ENCODE data around the gene PAOX.

The PAOX gene

GRCh38 chr10:133334503-133335245 lies 44.4 kb upstream of the PAOX start:
- H3K9ac ChIP-seq (ENCODE audit: low read length) = no peak overlapping the region
- no peaks in the 10 kb centered on the region for H3F3A ChIP-seq (ENCODE audit: insufficient read depth)
- no peaks in the 10 kb centered on the region for H3K9me2 ChIP-seq (replicated peaks; ENCODE audit: insufficient read depth, low read length)
- H3K36me3 ChIP-seq (ENCODE audit: low read length) = no peaks in the 10 kb centered on the region
- H3K27me3 ChIP-seq (ENCODE audit: low read length) = no peaks in the 10 kb centered on the region
- H2AFZ ChIP-seq (ENCODE audit: low read depth, low read length, severe bottlenecking) = no peak overlapping the region
- no peak for TF ChIP-seq EZH2phosphoT487 (conservative IDR thresholded peaks at IDR 0.05; ENCODE audit: low read length)
- TF ChIP-seq, protein P1, sequence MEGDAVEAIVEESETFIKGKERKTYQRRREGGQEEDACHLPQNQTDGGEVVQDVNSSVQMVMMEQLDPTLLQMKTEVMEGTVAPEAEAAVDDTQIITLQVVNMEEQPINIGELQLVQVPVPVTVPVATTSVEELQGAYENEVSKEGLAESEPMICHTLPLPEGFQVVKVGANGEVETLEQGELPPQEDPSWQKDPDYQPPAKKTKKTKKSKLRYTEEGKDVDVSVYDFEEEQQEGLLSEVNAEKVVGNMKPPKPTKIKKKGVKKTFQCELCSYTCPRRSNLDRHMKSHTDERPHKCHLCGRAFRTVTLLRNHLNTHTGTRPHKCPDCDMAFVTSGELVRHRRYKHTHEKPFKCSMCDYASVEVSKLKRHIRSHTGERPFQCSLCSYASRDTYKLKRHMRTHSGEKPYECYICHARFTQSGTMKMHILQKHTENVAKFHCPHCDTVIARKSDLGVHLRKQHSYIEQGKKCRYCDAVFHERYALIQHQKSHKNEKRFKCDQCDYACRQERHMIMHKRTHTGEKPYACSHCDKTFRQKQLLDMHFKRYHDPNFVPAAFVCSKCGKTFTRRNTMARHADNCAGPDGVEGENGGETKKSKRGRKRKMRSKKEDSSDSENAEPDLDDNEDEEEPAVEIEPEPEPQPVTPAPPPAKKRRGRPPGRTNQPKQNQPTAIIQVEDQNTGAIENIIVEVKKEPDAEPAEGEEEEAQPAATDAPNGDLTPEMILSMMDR (IDR thresholded peaks at IDR 0.05; ENCODE audit: insufficient read depth, low read length, poor library complexity, severe bottlenecking) = no peak
- H3K9me3 ChIP-seq (ENCODE audit: insufficient read depth, low read length) = no peaks in the 10 kb centered on the region; the same call in 1 of the 2 replicates
- no peak overlapping the region for H3K4me3 ChIP-seq (ENCODE audit: insufficient read depth, low read length, poor library complexity, severe bottlenecking)
- no peak overlapping the region for H3K27ac ChIP-seq (ENCODE audit: low read depth, low read length)
- H3K79me2 ChIP-seq (ENCODE audit: insufficient read depth, low read length) = no peaks in the 10 kb centered on the region
- no peaks in the 10 kb centered on the region for H4K20me1 ChIP-seq (ENCODE audit: low read depth, low read length)
- no peak overlapping the region for H3K4me2 ChIP-seq (ENCODE audit: low read depth, low read length, poor library complexity, severe bottlenecking)

GRCh38 chr10:133335246-133336117 lies 43.6 kb upstream of the PAOX start:
- H3K27me3 ChIP-seq (ENCODE audit: low read length) = no peaks in the 10 kb centered on the region
- H3K36me3 ChIP-seq (ENCODE audit: low read length) = no peaks in the 10 kb centered on the region
- no peak overlapping the region for H2AFZ ChIP-seq (ENCODE audit: low read depth, low read length, severe bottlenecking)
- no peak for TF ChIP-seq EZH2phosphoT487 (conservative IDR thresholded peaks at IDR 0.05; ENCODE audit: low read length)
- TF ChIP-seq, protein P1 (IDR thresholded peaks at IDR 0.05; ENCODE audit: insufficient read depth, low read length, poor library complexity, severe bottlenecking) = no peak
- no peak overlapping the region for H3K4me3 ChIP-seq (ENCODE audit: insufficient read depth, low read length, poor library complexity, severe bottlenecking)
- no peaks in the 10 kb centered on the region for H3F3A ChIP-seq (ENCODE audit: insufficient read depth)
- no peaks in the 10 kb centered on the region; the same call in 1 of the 2 replicates for H3K9me3 ChIP-seq (ENCODE audit: insufficient read depth, low read length)
- no peaks in the 10 kb centered on the region for H3K9me2 ChIP-seq (replicated peaks; ENCODE audit: insufficient read depth, low read length)
- no peaks in the 10 kb centered on the region for H3K79me2 ChIP-seq (ENCODE audit: insufficient read depth, low read length)
- H4K20me1 ChIP-seq (ENCODE audit: low read depth, low read length) = no peaks in the 10 kb centered on the region
- H3K27ac ChIP-seq (ENCODE audit: low read depth, low read length) = no peak overlapping the region
- H3K4me2 ChIP-seq (ENCODE audit: low read depth, low read length, poor library complexity, severe bottlenecking) = no peak overlapping the region
- no peak overlapping the region for H3K9ac ChIP-seq (ENCODE audit: low read length)

GRCh38 chr10:133336118-133336576 lies 42.9 kb upstream of the PAOX start:
- H3K4me3 ChIP-seq (ENCODE audit: insufficient read depth, low read length, poor library complexity, severe bottlenecking) = no peak overlapping the region
- no peaks in the 10 kb centered on the region for H3K79me2 ChIP-seq (ENCODE audit: insufficient read depth, low read length)
- no peaks in the 10 kb centered on the region for H3K9me2 ChIP-seq (replicated peaks; ENCODE audit: insufficient read depth, low read length)
- no peaks in the 10 kb centered on the region for H3K27me3 ChIP-seq (ENCODE audit: low read length)
- H4K20me1 ChIP-seq (ENCODE audit: low read depth, low read length) = no peaks in the 10 kb centered on the region
- no peaks in the 10 kb centered on the region; the same call in 1 of the 2 replicates for H3K9me3 ChIP-seq (ENCODE audit: insufficient read depth, low read length)
- no peak overlapping the region for H2AFZ ChIP-seq (ENCODE audit: low read depth, low read length, severe bottlenecking)
- H3F3A ChIP-seq (ENCODE audit: insufficient read depth) = no peaks in the 10 kb centered on the region
- no peak overlapping the region for H3K27ac ChIP-seq (ENCODE audit: low read depth, low read length)
- H3K4me2 ChIP-seq (ENCODE audit: low read depth, low read length, poor library complexity, severe bottlenecking) = no peak overlapping the region
- TF ChIP-seq EZH2phosphoT487 (conservative IDR thresholded peaks at IDR 0.05; ENCODE audit: low read length) = no peak
- TF ChIP-seq, protein P1 (IDR thresholded peaks at IDR 0.05; ENCODE audit: insufficient read depth, low read length, poor library complexity, severe bottlenecking) = no peak
- H3K9ac ChIP-seq (ENCODE audit: low read length) = no peak overlapping the region
- H3K36me3 ChIP-seq (ENCODE audit: low read length) = no peaks in the 10 kb centered on the region
